Measurements from ENCODE around the gene ZNF8. TPM values are rescaled to one million over a fixed set of nuclear protein-coding genes. Genes with fewer than 3 reads are reported as not detected.
A peak's percentile ranks its signal among the peaks of the same experiment; 100 is the strongest.

ZNF8 gene
- total RNA-seq, 1 experiment from 2014 or later = 4.9 TPM

DNA sequence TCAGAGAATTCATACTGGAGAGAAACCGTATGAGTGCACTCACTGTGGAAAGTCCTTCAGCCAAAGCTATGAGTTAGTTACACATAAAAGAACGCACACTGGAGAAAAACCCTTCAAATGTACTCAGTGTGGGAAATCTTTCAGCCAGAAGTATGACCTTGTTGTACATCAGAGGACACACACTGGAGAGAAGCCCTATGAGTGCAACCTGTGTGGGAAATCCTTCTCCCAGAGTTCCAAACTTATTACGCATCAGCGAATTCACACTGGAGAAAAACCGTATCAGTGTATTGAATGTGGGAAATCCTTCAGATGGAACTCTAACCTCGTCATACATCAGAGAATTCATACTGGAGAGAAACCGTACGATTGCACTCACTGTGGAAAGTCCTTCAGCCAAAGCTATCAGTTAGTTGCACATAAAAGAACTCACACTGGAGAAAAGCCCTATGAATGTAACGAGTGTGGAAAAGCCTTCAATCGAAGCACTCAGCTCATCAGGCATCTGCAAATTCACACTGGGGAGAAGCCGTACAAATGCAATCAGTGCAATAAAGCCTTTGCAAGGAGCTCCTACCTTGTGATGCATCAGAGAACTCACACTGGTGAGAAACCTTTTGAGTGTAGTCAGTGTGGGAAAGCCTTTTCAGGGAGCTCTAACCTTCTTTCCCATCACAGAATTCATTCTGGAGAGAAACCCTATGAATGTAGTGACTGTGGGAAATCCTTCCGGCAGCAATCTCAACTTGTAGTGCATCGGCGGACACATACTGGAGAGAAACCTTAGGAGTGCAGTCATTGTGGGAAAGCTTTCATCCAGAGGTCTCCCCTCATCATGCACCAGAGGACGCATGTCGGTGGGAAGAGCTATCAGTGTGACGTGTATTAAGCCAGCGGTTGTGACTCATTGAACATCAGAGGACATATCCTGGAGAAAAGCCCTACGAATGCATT, 16.5 kb upstream of the ZNF8 start:
- Mint-ChIP-seq H3K4me1 (ENCODE audit: insufficient read depth, unreplicated experiment) (no peaks in the 10 kb centered on the region), H3K27ac (ENCODE audit: low read depth, unreplicated experiment) (no peak overlapping the region), H3K27me3 (ENCODE audit: insufficient read depth, unreplicated experiment) (no peaks in the 10 kb centered on the region), H3K4me3 (ENCODE audit: unreplicated experiment) (no peak overlapping the region), H3K36me3 (ENCODE audit: insufficient read depth, unreplicated experiment) (peaks cover 78% of the 10 kb centered on the region), H3K9me3 (ENCODE audit: unreplicated experiment) (peaks cover 16% of the 10 kb centered on the region)
- ChIA-PET POLR2A (interaction anchor here (1.0 to 1.1 kb wide), 3 partner anchors 11 to 16 kb away, joined by 3 to 5 read pairs (median 5); partner anchors contain the start of gene ZNF8), CTCF (interaction anchor here (0.7 to 1.4 kb wide), 3 partner anchors 10 to 12 kb away, joined by 3 to 4 read pairs (median 4); no protein-coding TSS in a partner anchor)
- intact Hi-C loops (cut with micrococcal nuclease) = no loop called here
- BruUV-seq (replicated peaks) = no TSS peak
- DNase-seq (ENCODE audit: unreplicated experiment) = no peak
- TF ChIP-seq, protein P1, sequence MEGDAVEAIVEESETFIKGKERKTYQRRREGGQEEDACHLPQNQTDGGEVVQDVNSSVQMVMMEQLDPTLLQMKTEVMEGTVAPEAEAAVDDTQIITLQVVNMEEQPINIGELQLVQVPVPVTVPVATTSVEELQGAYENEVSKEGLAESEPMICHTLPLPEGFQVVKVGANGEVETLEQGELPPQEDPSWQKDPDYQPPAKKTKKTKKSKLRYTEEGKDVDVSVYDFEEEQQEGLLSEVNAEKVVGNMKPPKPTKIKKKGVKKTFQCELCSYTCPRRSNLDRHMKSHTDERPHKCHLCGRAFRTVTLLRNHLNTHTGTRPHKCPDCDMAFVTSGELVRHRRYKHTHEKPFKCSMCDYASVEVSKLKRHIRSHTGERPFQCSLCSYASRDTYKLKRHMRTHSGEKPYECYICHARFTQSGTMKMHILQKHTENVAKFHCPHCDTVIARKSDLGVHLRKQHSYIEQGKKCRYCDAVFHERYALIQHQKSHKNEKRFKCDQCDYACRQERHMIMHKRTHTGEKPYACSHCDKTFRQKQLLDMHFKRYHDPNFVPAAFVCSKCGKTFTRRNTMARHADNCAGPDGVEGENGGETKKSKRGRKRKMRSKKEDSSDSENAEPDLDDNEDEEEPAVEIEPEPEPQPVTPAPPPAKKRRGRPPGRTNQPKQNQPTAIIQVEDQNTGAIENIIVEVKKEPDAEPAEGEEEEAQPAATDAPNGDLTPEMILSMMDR (IDR thresholded peaks at IDR 0.05; ENCODE audit: unreplicated experiment) = no peak

DNA sequence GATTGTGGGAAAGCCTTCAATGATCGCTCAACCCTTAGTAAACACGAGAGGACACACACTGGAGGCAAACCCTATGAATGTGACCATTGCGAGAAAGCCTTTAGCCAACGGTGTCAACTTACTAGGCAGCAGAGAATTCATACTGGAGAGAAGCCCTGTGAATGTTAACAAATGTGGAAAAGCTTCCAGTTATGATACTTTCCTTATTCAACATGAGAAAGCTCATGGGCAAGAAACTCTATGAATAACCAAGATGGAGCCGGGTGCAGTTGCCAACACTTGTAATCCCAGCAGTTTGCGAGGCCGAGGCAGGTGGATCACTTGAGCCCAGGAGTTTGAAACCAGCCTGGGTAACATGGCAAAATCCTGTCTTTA, 15.8 kb upstream of the ZNF8 start:
- CTCF ChIA-PET = interaction anchor here (0.7 to 0.9 kb wide), 2 partner anchors 9 to 13 kb away, joined by 3 to 4 read pairs; no protein-coding TSS in a partner anchor
- TSS peak; percentile 36 for BruUV-seq (replicated peaks)
- TF ChIP-seq, protein P1 (IDR thresholded peaks at IDR 0.05; ENCODE audit: unreplicated experiment) = no peak

DNA sequence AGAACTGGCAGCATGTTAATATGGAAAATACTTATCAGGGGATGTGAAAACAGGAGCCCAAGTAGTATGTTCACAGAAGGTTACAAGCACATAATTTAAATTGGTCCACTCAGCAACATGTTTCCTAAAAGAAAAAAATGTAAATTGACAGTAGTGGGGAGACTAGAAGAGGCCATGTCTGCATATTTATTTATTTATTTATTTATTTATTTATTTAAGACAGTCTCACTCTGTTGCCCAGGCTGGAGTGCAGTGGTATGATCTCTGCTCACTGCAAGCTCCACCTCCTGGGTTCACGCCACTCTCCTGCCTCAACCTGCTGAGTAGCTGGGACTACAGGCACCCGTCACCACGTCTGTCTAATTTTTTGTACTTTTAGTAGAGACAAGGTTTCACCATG, 13.7 kb upstream of the ZNF8 start:
- no peaks in the 10 kb centered on the region for H3K27me3 Mint-ChIP-seq (ENCODE audit: insufficient read depth, unreplicated experiment)
- H3K36me3 Mint-ChIP-seq (ENCODE audit: insufficient read depth, unreplicated experiment) = peaks cover 66% of the 10 kb centered on the region
- ChIA-PET POLR2A (no interaction called here), CTCF (no interaction called here)
- TF ChIP-seq, protein P1 (IDR thresholded peaks at IDR 0.05; ENCODE audit: unreplicated experiment) = no peak
- H3K27ac Mint-ChIP-seq (ENCODE audit: low read depth, unreplicated experiment) = no peak overlapping the region
- H3K4me3 Mint-ChIP-seq (ENCODE audit: unreplicated experiment) = no peak overlapping the region
- no peaks in the 10 kb centered on the region for H3K4me1 Mint-ChIP-seq (ENCODE audit: insufficient read depth, unreplicated experiment)
- no peak for DNase-seq (ENCODE audit: unreplicated experiment)
- no TSS peak for BruUV-seq (replicated peaks)
- intact Hi-C loops (cut with micrococcal nuclease) = no loop called here
- no peaks in the 10 kb centered on the region for H3K9me3 Mint-ChIP-seq (ENCODE audit: unreplicated experiment)

More for the DNA sequence above, 15.8 kb upstream of the ZNF8 start:
- POLR2A ChIA-PET = interaction anchor here (1.0 to 1.1 kb wide), 2 partner anchors 12 to 15 kb away, joined by 3 to 5 read pairs; partner anchors contain the start of gene ZNF8
- H3K27ac Mint-ChIP-seq (ENCODE audit: low read depth, unreplicated experiment) = no peak overlapping the region
- intact Hi-C loops (cut with micrococcal nuclease) = no loop called here
- H3K4me1 Mint-ChIP-seq (ENCODE audit: insufficient read depth, unreplicated experiment) = no peaks in the 10 kb centered on the region
- DNase-seq (ENCODE audit: unreplicated experiment) = no peak
- peaks cover 10% of the 10 kb centered on the region for H3K9me3 Mint-ChIP-seq (ENCODE audit: unreplicated experiment)
- no peak overlapping the region for H3K4me3 Mint-ChIP-seq (ENCODE audit: unreplicated experiment)
- H3K27me3 Mint-ChIP-seq (ENCODE audit: insufficient read depth, unreplicated experiment) = no peaks in the 10 kb centered on the region
- H3K36me3 Mint-ChIP-seq (ENCODE audit: insufficient read depth, unreplicated experiment) = peaks cover 78% of the 10 kb centered on the region

DNA sequence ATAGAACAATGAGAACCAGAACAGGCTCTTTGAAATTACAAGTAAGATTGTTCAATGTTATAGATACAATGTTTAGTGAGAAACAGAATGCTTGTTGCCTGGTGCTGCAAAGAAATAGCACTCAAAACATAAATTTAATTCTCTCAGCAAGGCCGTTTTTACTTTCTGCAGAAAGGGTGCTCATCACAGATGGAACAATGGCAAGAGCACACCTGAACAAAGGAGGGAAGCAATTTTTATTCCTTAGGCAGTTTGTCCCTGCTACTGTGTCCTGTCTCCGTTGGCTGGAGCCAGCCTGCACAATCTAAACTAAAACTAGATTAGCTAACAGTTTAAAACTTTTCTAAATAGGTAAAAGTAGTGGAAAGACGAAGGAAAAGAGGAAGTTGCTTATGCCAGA, 10.4 kb upstream of the ZNF8 start:
- H3K27ac Mint-ChIP-seq (ENCODE audit: low read depth, unreplicated experiment) = no peak overlapping the region
- H3K36me3 Mint-ChIP-seq (ENCODE audit: insufficient read depth, unreplicated experiment) = peaks cover 41% of the 10 kb centered on the region
- no peak for DNase-seq (ENCODE audit: unreplicated experiment)
- TF ChIP-seq, protein P1 (IDR thresholded peaks at IDR 0.05; ENCODE audit: unreplicated experiment) = no peak
- no TSS peak for BruUV-seq (replicated peaks)
- intact Hi-C loops (cut with micrococcal nuclease) = no loop called here
- ChIA-PET CTCF (interaction anchor here (0.6 to 0.9 kb wide), 2 partner anchors 22 to 39 kb away, joined by 3 read pairs; no protein-coding TSS in a partner anchor), POLR2A (interaction anchor here (1.2 kb wide), 1 partner anchor 10 kb away, joined by 4 read pairs; no protein-coding TSS in a partner anchor)
- no peak overlapping the region for H3K4me3 Mint-ChIP-seq (ENCODE audit: unreplicated experiment)
- H3K27me3 Mint-ChIP-seq (ENCODE audit: insufficient read depth, unreplicated experiment) = no peaks in the 10 kb centered on the region
- no peaks in the 10 kb centered on the region for H3K9me3 Mint-ChIP-seq (ENCODE audit: unreplicated experiment)
- no peaks in the 10 kb centered on the region for H3K4me1 Mint-ChIP-seq (ENCODE audit: insufficient read depth, unreplicated experiment)

Data from MCF 10A (cell line).